Smooth muscle cell of bladder (primary cell): ENCODE results near the gene FLRT1. TPM values are rescaled to one million over a fixed set of nuclear protein-coding genes. Genes with fewer than 3 reads are reported as not detected.

Experiments used
- total RNA-seq: library from RNA; depleted of rRNA; stranded (reverse); fragments of >200 nt; gene quantifications from 2 replicates; pipeline ENCODE4 v1.2.3, GENCODE V29; 2014

FLRT1 gene
- 0.18 and 0.28 TPM in 2 replicates for total RNA-seq

GRCh38 chr11:64035576-64035975 lies at the start of gene FLRT1:
Gene FLRT1, plus strand, starts transcription at chr11:64035931. Its CDS starts 80,337 bp downstream, at chr11:64116268.

GRCh38 chr11:63986156-63986931 lies 49.4 kb upstream of the FLRT1 start, which contains the start of gene OTUB1:
Gene OTUB1, plus strand, starts transcription at chr11:63986438. Its CDS starts 19 bp downstream, at chr11:63986457.

Other genes starting within 250 kb of the FLRT1 start
- gene SPINDOC, start 222.5 kb upstream of the FLRT1 start, total RNA-seq, result 8.1 and 12.1 TPM in 2 replicates
- gene MARK2, start 196.8 kb upstream of the FLRT1 start, total RNA-seq, result 4.8 and 6.3 TPM in 2 replicates
- 2.8 and 4.3 TPM in 2 replicates for gene RCOR2, start 118.8 kb upstream of the FLRT1 start, total RNA-seq
- 6.4 and 9.2 TPM in 2 replicates for gene NAA40, start 96.9 kb upstream of the FLRT1 start, total RNA-seq
- gene COX8A, start 61.3 kb upstream of the FLRT1 start, total RNA-seq, result 347 and 502 TPM in 2 replicates
- 44.9 and 49.4 TPM in 2 replicates for gene OTUB1, start 49.5 kb upstream of the FLRT1 start, total RNA-seq
- gene MACROD1, start 130.2 kb downstream of the FLRT1 start, total RNA-seq, result 15.9 and 17.7 TPM in 2 replicates
- 91.6 and 122 TPM in 2 replicates for gene STIP1, start 150.2 kb downstream of the FLRT1 start, total RNA-seq
- gene FERMT3, start 170.8 kb downstream of the FLRT1 start, total RNA-seq, result 1.4 and 2.0 TPM in 2 replicates
- gene TRPT1, start 190.3 kb downstream of the FLRT1 start, total RNA-seq, result 40.5 and 40.7 TPM in 2 replicates
- gene NUDT22, start 190.3 kb downstream of the FLRT1 start, total RNA-seq, result 48.2 and 52.0 TPM in 2 replicates
- 8.2 and 13.0 TPM in 2 replicates for gene DNAJC4, start 194.6 kb downstream of the FLRT1 start, total RNA-seq
- 13.1 and 24.4 TPM in 2 replicates for gene VEGFB, start 198.7 kb downstream of the FLRT1 start, total RNA-seq
- gene FKBP2, start 205.2 kb downstream of the FLRT1 start, total RNA-seq, result 97.4 and 139 TPM in 2 replicates
- gene PPP1R14B, start 211.0 kb downstream of the FLRT1 start, total RNA-seq, result 115 and 130 TPM in 2 replicates
- gene PLCB3, start 215.6 kb downstream of the FLRT1 start, total RNA-seq, result 23.8 and 31.5 TPM in 2 replicates
- gene BAD, start 248.7 kb downstream of the FLRT1 start, total RNA-seq, result 53.1 and 58.2 TPM in 2 replicates
- gene GPR137, start 249.9 kb downstream of the FLRT1 start, total RNA-seq, result 6.7 and 8.5 TPM in 2 replicates